IMR-90 (cell line): ENCODE measurements around the gene NXN.

ENCODE experiments used
- CEBPB ChIP-seq: IDR thresholded peaks from 2 replicates; pipeline ENCODE4 v1.6.1; 2012; ENCODE audit warnings: low read depth, low read length, improper control_type of control experiment
- CHD1 ChIP-seq: IDR thresholded peaks from 2 replicates; pipeline ENCODE4 v1.6.1; 2012; ENCODE audit warnings: low read depth, low read length, improper control_type of control experiment
- ELK1 ChIP-seq: fragments of 150-350 bp; IDR thresholded peaks from 2 replicates; pipeline ENCODE4 v1.6.1; 2016; ENCODE audit warnings: low read depth, mild to moderate bottlenecking, low read length, moderate library complexity, borderline replicate concordance
- FOS ChIP-seq: fragments of 150-350 bp; IDR thresholded peaks from 2 replicates; pipeline ENCODE4 v1.6.1; 2016; ENCODE audit warnings: low read depth, low read length
- MAFK ChIP-seq: IDR thresholded peaks from 2 replicates; pipeline ENCODE4 v1.6.1; 2012; ENCODE audit warnings: low read depth, low read length, improper control_type of control experiment
- MXI1 ChIP-seq: IDR thresholded peaks from 2 replicates; pipeline ENCODE4 v1.6.1; 2012; ENCODE audit warnings: low read depth, mild to moderate bottlenecking, low read length, moderate library complexity, borderline replicate concordance
- POLR2A ChIP-seq: IDR thresholded peaks from 2 replicates; pipeline ENCODE4 v1.6.1; 2012; ENCODE audit warnings: mild to moderate bottlenecking, low read depth, low read length
- RAD21 ChIP-seq: IDR thresholded peaks from 2 replicates; pipeline ENCODE4 v1.6.1; 2012; ENCODE audit warnings: low read length, improper control_type of control experiment
- RCOR1 ChIP-seq: IDR thresholded peaks from 2 replicates; pipeline ENCODE4 v1.6.1; 2012; ENCODE audit warnings: mild to moderate bottlenecking, low read length, improper control_type of control experiment; ENCODE audit not compliant: insufficient replicate concordance
- SMC3 ChIP-seq: fragments of 150-350 bp; IDR thresholded peaks from 2 replicates; pipeline ENCODE4 v1.6.1; 2016; ENCODE audit warnings: low read depth, mild to moderate bottlenecking, antibody characterized with exemption, low read length, moderate library complexity
- TF ChIP-seq, protein P1 (sequence below): conservative IDR thresholded peaks from 2 replicates; pipeline ENCODE4 v1.5.1; 2012; ENCODE audit warnings: mild to moderate bottlenecking, low read depth, low read length, improper control_type of control experiment

- TF ChIP-seq, protein P1, sequence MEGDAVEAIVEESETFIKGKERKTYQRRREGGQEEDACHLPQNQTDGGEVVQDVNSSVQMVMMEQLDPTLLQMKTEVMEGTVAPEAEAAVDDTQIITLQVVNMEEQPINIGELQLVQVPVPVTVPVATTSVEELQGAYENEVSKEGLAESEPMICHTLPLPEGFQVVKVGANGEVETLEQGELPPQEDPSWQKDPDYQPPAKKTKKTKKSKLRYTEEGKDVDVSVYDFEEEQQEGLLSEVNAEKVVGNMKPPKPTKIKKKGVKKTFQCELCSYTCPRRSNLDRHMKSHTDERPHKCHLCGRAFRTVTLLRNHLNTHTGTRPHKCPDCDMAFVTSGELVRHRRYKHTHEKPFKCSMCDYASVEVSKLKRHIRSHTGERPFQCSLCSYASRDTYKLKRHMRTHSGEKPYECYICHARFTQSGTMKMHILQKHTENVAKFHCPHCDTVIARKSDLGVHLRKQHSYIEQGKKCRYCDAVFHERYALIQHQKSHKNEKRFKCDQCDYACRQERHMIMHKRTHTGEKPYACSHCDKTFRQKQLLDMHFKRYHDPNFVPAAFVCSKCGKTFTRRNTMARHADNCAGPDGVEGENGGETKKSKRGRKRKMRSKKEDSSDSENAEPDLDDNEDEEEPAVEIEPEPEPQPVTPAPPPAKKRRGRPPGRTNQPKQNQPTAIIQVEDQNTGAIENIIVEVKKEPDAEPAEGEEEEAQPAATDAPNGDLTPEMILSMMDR: no peak
- TF ChIP-seq MXI1 (no peak), MAFK (no peak), CEBPB (no peak), SMC3 (no peak), POLR2A (no peak), RAD21 (no peak), ELK1 (no peak), CHD1 (no peak), RCOR1 (no peak), FOS (no peak)
Observed at GRCh38 chr17:1007310-1008007, 27.9 kb upstream of the NXN start.
